Stomach smooth muscle (tissue), 2 donors: ENCODE data around the gene RAP1GAP2.

Experiments used
- H3K27ac ChIP-seq: one replicate; pipeline ENCODE4 v1.7.0; 2013; ENCODE audit warnings: mild to moderate bottlenecking, low read length, inconsistent platforms
- H3K27me3 ChIP-seq, 2 donors: one replicate each; pipeline ENCODE4 v1.7.0; 2013; ENCODE audit warnings: low read length in 2 of 2; ENCODE audit not compliant: insufficient read depth in 2 of 2, control insufficient read depth in 1 of 2
- H3K36me3 ChIP-seq, 2 donors: one replicate each; pipeline ENCODE4 v1.7.0; 2013; ENCODE audit warnings: low read length in 2 of 2; ENCODE audit not compliant: control insufficient read depth in 2 of 2, insufficient read depth in 2 of 2
- H3K4me1 ChIP-seq: one replicate; pipeline ENCODE4 v1.7.0; 2013; ENCODE audit warnings: low read length; ENCODE audit not compliant: control insufficient read depth, insufficient read depth
- H3K4me3 ChIP-seq, 2 donors: one replicate each; pipeline ENCODE4 v1.7.0; 2013; ENCODE audit warnings: low read length in 2 of 2
- H3K9ac ChIP-seq, 2 donors: one replicate each; pipeline ENCODE4 v1.7.0; 2013; ENCODE audit warnings: low read length in 2 of 2, mild to moderate bottlenecking in 1 of 2
- H3K9me3 ChIP-seq, 2 donors: one replicate each; pipeline ENCODE4 v1.7.0; 2013; ENCODE audit warnings: low read length in 2 of 2; ENCODE audit not compliant: control insufficient read depth in 2 of 2
- donor health status: healthy.
- donor health status: Pancreatic carcinoma.

Gene RAP1GAP2

GRCh38 chr17:3008336-3009288, 212.4 kb downstream of the RAP1GAP2 start:
- no peak overlapping the region for H3K9ac ChIP-seq
- peaks cover 0 to 8% of the 10 kb centered on the region in 2 donors for H3K36me3 ChIP-seq

GRCh38 chr17:3009411-3009920, 213.2 kb downstream of the RAP1GAP2 start:
- H3K27me3 ChIP-seq, result no peaks in the 10 kb centered on the region
- no peak overlapping the region for H3K9ac ChIP-seq
- H3K4me1 ChIP-seq, result peaks cover 11% of the 10 kb centered on the region
- no peak overlapping the region for H3K27ac ChIP-seq
- no peaks in the 10 kb centered on the region for H3K9me3 ChIP-seq
- H3K36me3 ChIP-seq, result peaks cover 0 to 8% of the 10 kb centered on the region in 2 donors
- H3K4me3 ChIP-seq, result no peak overlapping the region

More at GRCh38 chr17:3008336-3009288, 212.4 kb downstream of the RAP1GAP2 start:
- no peaks in the 10 kb centered on the region for H3K9me3 ChIP-seq
- H3K27ac ChIP-seq, result no peak overlapping the region
- H3K4me3 ChIP-seq, result no peak overlapping the region
- no peaks in the 10 kb centered on the region for H3K27me3 ChIP-seq
- H3K4me1 ChIP-seq, result peaks cover 19% of the 10 kb centered on the region

GRCh38 chr17:3011891-3012290, 215.7 kb downstream of the RAP1GAP2 start:
- Histone ChIP-seq H3K4me1 (peaks cover 2% of the 10 kb centered on the region), H3K9me3 (no peaks in the 10 kb centered on the region), H3K9ac (no peak overlapping the region), H3K4me3 (no peak overlapping the region), H3K27ac (no peak overlapping the region), H3K36me3 (peaks cover 0 to 8% of the 10 kb centered on the region in 2 donors), H3K27me3 (no peaks in the 10 kb centered on the region)

GRCh38 chr17:3012926-3013581, 216.8 kb downstream of the RAP1GAP2 start:
- H3K9me3 ChIP-seq, result no peaks in the 10 kb centered on the region
- H3K27ac ChIP-seq, result no peak overlapping the region
- H3K4me3 ChIP-seq, result no peak overlapping the region
- H3K27me3 ChIP-seq, result no peaks in the 10 kb centered on the region
- peaks cover 2% of the 10 kb centered on the region for H3K4me1 ChIP-seq
- H3K36me3 ChIP-seq, result peaks cover 0 to 9% of the 10 kb centered on the region in 2 donors
- H3K9ac ChIP-seq, result no peak overlapping the region

GRCh38 chr17:3015890-3016289, 219.7 kb downstream of the RAP1GAP2 start:
- no peak overlapping the region for H3K27ac ChIP-seq
- H3K4me1 ChIP-seq, result peaks cover 2% of the 10 kb centered on the region
- H3K9me3 ChIP-seq, result no peaks in the 10 kb centered on the region
- peaks cover 4 to 12% of the 10 kb centered on the region in 2 donors for H3K36me3 ChIP-seq
- H3K9ac ChIP-seq, result no peak overlapping the region
- H3K27me3 ChIP-seq, result no peaks in the 10 kb centered on the region
- no peak overlapping the region for H3K4me3 ChIP-seq

GRCh38 chr17:3017936-3018335, 221.7 kb downstream of the RAP1GAP2 start:
- Histone ChIP-seq H3K27ac (no peak overlapping the region), H3K4me3 (no peak overlapping the region), H3K36me3 (peaks cover 9 to 13% of the 10 kb centered on the region in 2 donors), H3K27me3 (no peaks in the 10 kb centered on the region), H3K9me3 (peaks cover 0 to 5% of the 10 kb centered on the region in 2 donors), H3K4me1 (no peaks in the 10 kb centered on the region), H3K9ac (no peak overlapping the region)

- H3K36me3 ChIP-seq, result peaks cover 12 to 13% of the 10 kb centered on the region in 2 donors
- no peaks in the 10 kb centered on the region for H3K27me3 ChIP-seq
- no peaks in the 10 kb centered on the region for H3K4me1 ChIP-seq
- no peak overlapping the region for H3K4me3 ChIP-seq
- H3K9me3 ChIP-seq, result peaks cover 0 to 8% of the 10 kb centered on the region in 2 donors
- H3K9ac ChIP-seq, result no peak overlapping the region
- H3K27ac ChIP-seq, result no peak overlapping the region
Measured at GRCh38 chr17:3019761-3020160, 223.5 kb downstream of the RAP1GAP2 start.

GRCh38 chr17:3020381-3020780, 224.1 kb downstream of the RAP1GAP2 start:
- Histone ChIP-seq H3K36me3 (peaks cover 12 to 13% of the 10 kb centered on the region in 2 donors), H3K4me3 (no peak overlapping the region), H3K27me3 (no peaks in the 10 kb centered on the region), H3K9ac (no peak overlapping the region), H3K4me1 (no peaks in the 10 kb centered on the region), H3K27ac (no peak overlapping the region), H3K9me3 (peaks cover 0 to 8% of the 10 kb centered on the region in 2 donors)

GRCh38 chr17:3022197-3022596, 226.0 kb downstream of the RAP1GAP2 start:
- H3K36me3 ChIP-seq, result peaks cover 13 to 14% of the 10 kb centered on the region in 2 donors

GRCh38 chr17:3024346-3024745, 228.1 kb downstream of the RAP1GAP2 start:
- Histone ChIP-seq H3K4me1 (no peaks in the 10 kb centered on the region), H3K27me3 (no peaks in the 10 kb centered on the region), H3K9me3 (peaks cover 0 to 8% of the 10 kb centered on the region in 2 donors), H3K36me3 (peaks cover 11% of the 10 kb centered on the region in 2 donors), H3K9ac (no peak overlapping the region), H3K27ac (no peak overlapping the region), H3K4me3 (no peak overlapping the region)

More at GRCh38 chr17:3022197-3022596, 226.0 kb downstream of the RAP1GAP2 start:
- Histone ChIP-seq H3K9me3 (peaks cover 0 to 8% of the 10 kb centered on the region in 2 donors), H3K4me1 (no peaks in the 10 kb centered on the region), H3K27ac (no peak overlapping the region), H3K27me3 (no peaks in the 10 kb centered on the region), H3K9ac (no peak overlapping the region), H3K4me3 (no peak overlapping the region)
